Endothelial cell of umbilical vein (primary cell): ENCODE measurements around the gene ARHGAP10. TPM values are rescaled to one million over a fixed set of nuclear protein-coding genes. Genes with fewer than 3 reads are reported as not detected.

Source experiments
- BruUV-seq: library from RNA; stranded (reverse); fragments of 400-500 nt; replicated peaks from 2 replicates; lab custom pipeline; 2021; lab: Mats Ljungman, UMichigan
- CTCF ChIA-PET: fragments of 300-600, 350-600 bp; sonication (Branson Sonifier 250); formaldehyde crosslinking; loops from one replicate; lab custom pipeline; 2021; ENCODE audit warnings: antibody characterized with exemption, inconsistent platforms; lab: Charles Lee
- POLR2A ChIA-PET: fragments of 300-600, 350-600 bp; sonication (Branson Sonifier 250); formaldehyde crosslinking; loops from one replicate; lab custom pipeline; 2021; ENCODE audit warnings: antibody characterized with exemption, inconsistent platforms; lab: Charles Lee
- DNase-seq: peaks from one replicate; pipeline ENCODE4 v3.0.0-alpha.2; 2011; ENCODE audit warnings: low read depth, low spot score
- FAIRE-seq: peaks from 2 replicates; lab custom pipeline; 2011; peaks lifted over from hg19 to GRCh38; lab: Jason Lieb, UNC
- H2AFZ ChIP-seq: 2 replicates; pipeline ENCODE4 v1.6.0; 2012; ENCODE audit warnings: low read depth, low read length, control low read depth, inconsistent platforms
- H3K27ac ChIP-seq: 2 replicates; pipeline ENCODE4 v1.5.1; 2011; ENCODE audit warnings: low read depth, mild to moderate bottlenecking, control low read depth, low read length, moderate library complexity; ENCODE audit not compliant: insufficient read depth
- H3K27me3 ChIP-seq, 2 experiments: 2 replicates each; pipeline versions ENCODE4 v1.6.0 to v1.6.1; 2011; ENCODE audit warnings: low read length in 2 of 2, mixed read lengths in 1 of 2; ENCODE audit not compliant: control insufficient read depth in 2 of 2, insufficient read depth in 2 of 2
- H3K36me3 ChIP-seq, 2 experiments: 2 replicates in 1 of 2; 3 replicates in 1 of 2; pipeline ENCODE4 v1.5.1; 2011; ENCODE audit warnings: low read length in 2 of 2, mild to moderate bottlenecking in 1 of 2, moderate library complexity in 1 of 2; ENCODE audit not compliant: control insufficient read depth in 2 of 2, insufficient read depth in 2 of 2; ENCODE audit errors: extremely low read depth in 1 of 2
- H3K4me1 ChIP-seq: 3 replicates; pipeline ENCODE4 v1.5.1; 2011; ENCODE audit warnings: mild to moderate bottlenecking, low read length; ENCODE audit not compliant: control insufficient read depth, insufficient read depth; ENCODE audit errors: extremely low read depth
- H3K4me2 ChIP-seq: 2 replicates; pipeline ENCODE4 v1.6.1; 2011; ENCODE audit warnings: low read length, control low read depth, mixed read lengths; ENCODE audit not compliant: insufficient read depth
- H3K4me3 ChIP-seq, 3 experiments: fragments of 200-600 bp in 1 of 3; sonication (generic), shearing (Covaris generic) in 1 of 3; replicated peaks in 1 of 3; 2 replicates each; pipeline ENCODE4 v1.5.1; 2011 to 2016; ENCODE audit warnings: control low read depth in 3 of 3, low read length in 3 of 3, mild to moderate bottlenecking in 2 of 3, inconsistent platforms in 1 of 3, low read depth in 1 of 3, moderate library complexity in 1 of 3; ENCODE audit not compliant: insufficient read depth in 1 of 3
- H3K79me2 ChIP-seq: 2 replicates; pipeline ENCODE4 v1.6.0; 2012; ENCODE audit warnings: low read length, inconsistent platforms; ENCODE audit not compliant: control insufficient read depth, insufficient read depth
- H3K9ac ChIP-seq: replicated peaks from 2 replicates; pipeline ENCODE3; 2011; ENCODE audit warnings: low read length, control low read depth; ENCODE audit not compliant: insufficient read depth; ENCODE audit errors: extremely low read depth
- H3K9me1 ChIP-seq: replicated peaks from 3 replicates; pipeline ENCODE4 v1.6.0; 2011; ENCODE audit warnings: mild to moderate bottlenecking, low read length; ENCODE audit not compliant: control insufficient read depth, insufficient read depth; ENCODE audit errors: extremely low read depth
- H3K9me3 ChIP-seq: replicated peaks from 2 replicates; pipeline ENCODE4 v1.5.1; 2012; ENCODE audit warnings: low read length, inconsistent platforms; ENCODE audit not compliant: control insufficient read depth, insufficient read depth
- H4K20me1 ChIP-seq: replicated peaks from 2 replicates; pipeline ENCODE3; 2011; ENCODE audit warnings: mild to moderate bottlenecking, low read length; ENCODE audit not compliant: control insufficient read depth, insufficient read depth; ENCODE audit errors: extremely low read depth
- EZH2 ChIP-seq: IDR thresholded peaks from 2 replicates; pipeline ENCODE4 v1.6.1; 2012; ENCODE audit warnings: borderline replicate concordance, low read depth, mild to moderate bottlenecking, moderate library complexity, low read length, inconsistent platforms; ENCODE audit not compliant: severe bottlenecking
- FOS ChIP-seq: IDR thresholded peaks from 2 replicates; pipeline ENCODE4 v1.6.1; 2011; ENCODE audit warnings: mild to moderate bottlenecking, low read length, moderate library complexity, borderline replicate concordance; ENCODE audit not compliant: insufficient read depth
- GATA2 ChIP-seq: IDR thresholded peaks from 2 replicates; pipeline ENCODE4 v1.7.0; 2011; ENCODE audit warnings: low read depth, mild to moderate bottlenecking, moderate library complexity, mixed read lengths, low read length; ENCODE audit not compliant: insufficient read length, insufficient read depth
- JUN ChIP-seq: IDR thresholded peaks from 2 replicates; pipeline ENCODE4 v1.6.1; 2011; ENCODE audit warnings: borderline replicate concordance, low read depth; ENCODE audit not compliant: insufficient read length, insufficient read depth
- MYC ChIP-seq: IDR thresholded peaks from one replicate; pipeline ENCODE4 v1.6.1; 2011; ENCODE audit warnings: mild to moderate bottlenecking, low read depth, low read length
- POLR2A ChIP-seq: IDR thresholded peaks from 2 replicates; pipeline ENCODE4 v1.6.1; 2012; ENCODE audit warnings: low read depth, mild to moderate bottlenecking, control low read depth, low read length
- POLR2AphosphoS5 ChIP-seq: IDR thresholded peaks from 2 replicates; pipeline ENCODE4 v1.6.1; 2012; ENCODE audit warnings: low read depth, mild to moderate bottlenecking, control low read depth, low read length, moderate library complexity; ENCODE audit not compliant: insufficient read depth
- dilution Hi-C: fragments of 300-500 bp; cut with MboI; formaldehyde crosslinking; loops from one replicate; pipeline ENCODE4 v1.15.0; 2019; ENCODE audit warnings: low sequenced_read_pairs; ENCODE audit not compliant: extremely low pct_ligation_motif_present
- intact Hi-C: fragments of 100-400 bp; cut with micrococcal nuclease; formaldehyde crosslinking; loops from one replicate; pipeline ENCODE4 v1.10.0; 2022
- polyA plus RNA-seq, 4 experiments: library from polyadenylated mRNA; depleted of rRNA in 3 of 4; stranded (reverse) in 3 of 4; unstranded in 1 of 4; fragments of >200 nt; gene quantifications; 2 replicates each; pipeline versions ENCODE4 v1.2.1 to v1.2.3, GENCODE V29; 2011 to 2012; ENCODE audit warnings: missing spikeins in 1 of 4
- total RNA-seq: library from RNA; stranded (reverse); gene quantifications from 2 replicates; pipeline ENCODE4 v1.2.3, GENCODE V29; 2021
- TF ChIP-seq, protein P1 (sequence below): IDR thresholded peaks from 2 replicates; pipeline ENCODE4 v1.6.1; 2011; ENCODE audit not compliant: insufficient read depth, insufficient read length
- TF ChIP-seq, protein P2 (sequence below), 2 donors: IDR thresholded peaks; 1 replicate in 1 of 2; 2 replicates in 1 of 2; pipeline ENCODE4 v1.5.1; 2011; ENCODE audit warnings: low read length in 2 of 2, mild to moderate bottlenecking in 2 of 2, moderate library complexity in 2 of 2, control low read depth in 1 of 2, inconsistent platforms in 1 of 2, low read depth in 1 of 2; ENCODE audit not compliant: insufficient read depth in 1 of 2; ENCODE audit errors: extremely low read depth in 1 of 2

The ARHGAP10 gene
- total and polyA plus RNA-seq, 2 donors (not counting 3 experiments of a cell fraction or from before 2014, with no cell fraction given) = 20.4 to 36.7 TPM

DNA sequence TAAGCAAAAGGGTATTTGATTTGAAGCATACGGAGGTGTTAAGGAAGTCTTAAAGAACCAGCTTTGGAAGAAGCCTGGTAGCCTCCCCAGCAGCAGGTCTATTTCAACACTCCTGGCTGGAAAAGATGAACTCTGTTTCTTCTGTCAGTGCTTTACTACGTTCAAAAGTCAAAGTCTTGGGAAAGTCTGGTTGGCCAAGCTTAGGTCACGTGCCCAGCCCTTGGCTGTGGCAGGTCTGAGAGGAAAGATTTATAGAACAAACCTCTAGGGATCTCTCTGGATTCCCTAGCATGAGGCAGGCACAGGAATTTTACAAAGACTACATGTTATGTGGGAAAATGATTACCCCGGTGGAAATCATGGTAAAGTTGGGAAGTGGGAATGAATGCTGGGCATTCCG lies 8.6 kb upstream of the ARHGAP10 start:
- Histone ChIP-seq H3K36me3 (no peaks in the 10 kb centered on the region), H3K9me1 (no peaks in the 10 kb centered on the region), H3K27ac (no peak overlapping the region), H3K4me3 (no peak overlapping the region), H3K27me3 (no peaks in the 10 kb centered on the region), H4K20me1 (no peaks in the 10 kb centered on the region), H3K4me2 (no peak overlapping the region), H3K9me3 (no peaks in the 10 kb centered on the region), H3K9ac (no peak overlapping the region), H3K4me1 (no peaks in the 10 kb centered on the region), H2AFZ (no peak overlapping the region), H3K79me2 (no peaks in the 10 kb centered on the region)
- TF ChIP-seq MYC (no peak), GATA2 (no peak), JUN (no peak), EZH2 (no peak), FOS (no peak), POLR2AphosphoS5 (no peak), POLR2A (no peak)
- TF ChIP-seq, protein P1, sequence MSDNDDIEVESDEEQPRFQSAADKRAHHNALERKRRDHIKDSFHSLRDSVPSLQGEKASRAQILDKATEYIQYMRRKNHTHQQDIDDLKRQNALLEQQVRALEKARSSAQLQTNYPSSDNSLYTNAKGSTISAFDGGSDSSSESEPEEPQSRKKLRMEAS = no peak
- TF ChIP-seq, protein P2, sequence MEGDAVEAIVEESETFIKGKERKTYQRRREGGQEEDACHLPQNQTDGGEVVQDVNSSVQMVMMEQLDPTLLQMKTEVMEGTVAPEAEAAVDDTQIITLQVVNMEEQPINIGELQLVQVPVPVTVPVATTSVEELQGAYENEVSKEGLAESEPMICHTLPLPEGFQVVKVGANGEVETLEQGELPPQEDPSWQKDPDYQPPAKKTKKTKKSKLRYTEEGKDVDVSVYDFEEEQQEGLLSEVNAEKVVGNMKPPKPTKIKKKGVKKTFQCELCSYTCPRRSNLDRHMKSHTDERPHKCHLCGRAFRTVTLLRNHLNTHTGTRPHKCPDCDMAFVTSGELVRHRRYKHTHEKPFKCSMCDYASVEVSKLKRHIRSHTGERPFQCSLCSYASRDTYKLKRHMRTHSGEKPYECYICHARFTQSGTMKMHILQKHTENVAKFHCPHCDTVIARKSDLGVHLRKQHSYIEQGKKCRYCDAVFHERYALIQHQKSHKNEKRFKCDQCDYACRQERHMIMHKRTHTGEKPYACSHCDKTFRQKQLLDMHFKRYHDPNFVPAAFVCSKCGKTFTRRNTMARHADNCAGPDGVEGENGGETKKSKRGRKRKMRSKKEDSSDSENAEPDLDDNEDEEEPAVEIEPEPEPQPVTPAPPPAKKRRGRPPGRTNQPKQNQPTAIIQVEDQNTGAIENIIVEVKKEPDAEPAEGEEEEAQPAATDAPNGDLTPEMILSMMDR (IDR thresholded peaks at IDR 0.05; ENCODE audit: extremely low read depth in 1 of 2, insufficient read depth in 1 of 2, low read depth in 1 of 2, low read length in 2 of 2) = no peak
- FAIRE-seq (no peak), DNase-seq (no peak)
- POLR2A ChIA-PET = no interaction called here
- intact Hi-C loops (no loop called here), dilution Hi-C loops (no loop called here)
- CTCF ChIA-PET = interaction anchor here (3.1 kb wide), 1 partner anchor 143 kb away, joined by 20 read pairs; no protein-coding TSS in a partner anchor
- no TSS peak for BruUV-seq
